Aorta (tissue), 5 donors: ENCODE measurements around the gene PIP5K1C. TPM values are rescaled to one million over a fixed set of nuclear protein-coding genes. Genes with fewer than 3 reads are reported as not detected.
A peak's percentile ranks its signal among the peaks of the same experiment; 100 is the strongest.
"Not testable (repeated sequence)": the region's sequence is repeated elsewhere in the genome, so short reads cannot be mapped to it uniquely, and the experiment has no call there.

Experiments used
- ATAC-seq: fragments of 200-7000 bp; cut with Tn5 transposase; one replicate; pipeline ENCODE4 v1.9.1; 2022; ENCODE audit warnings: moderate library complexity; ENCODE audit not compliant: low FRiP score
- DNase-seq, 2 donors: peaks; one replicate each; pipeline ENCODE4 v3.0.0-alpha.2; 2020
- H3K27ac ChIP-seq, 2 donors: one replicate each; pipeline ENCODE4 v1.5.1; 2013; ENCODE audit warnings: low read length in 2 of 2, mild to moderate bottlenecking in 2 of 2, moderate library complexity in 2 of 2, control low read depth in 1 of 2, inconsistent platforms in 1 of 2, low read depth in 1 of 2
- H3K27me3 ChIP-seq, 2 donors: one replicate each; pipeline ENCODE4 v1.6.1; 2013; ENCODE audit warnings: control low read depth in 1 of 2, low read length in 1 of 2, mild to moderate bottlenecking in 1 of 2, moderate library complexity in 1 of 2; ENCODE audit not compliant: insufficient read depth in 2 of 2, control insufficient read depth in 1 of 2
- H3K36me3 ChIP-seq, 2 donors: one replicate each; pipeline ENCODE4 v1.6.1; 2013; ENCODE audit warnings: control low read depth in 1 of 2, low read length in 1 of 2, mild to moderate bottlenecking in 1 of 2; ENCODE audit not compliant: insufficient read depth in 2 of 2, control insufficient read depth in 1 of 2
- H3K4me1 ChIP-seq, 2 donors: one replicate each; pipeline ENCODE4 v1.6.1; 2013; ENCODE audit warnings: low read length in 2 of 2, control low read depth in 1 of 2, mild to moderate bottlenecking in 1 of 2, moderate library complexity in 1 of 2; ENCODE audit not compliant: insufficient read depth in 2 of 2, control insufficient read depth in 1 of 2
- H3K4me3 ChIP-seq, 2 donors: one replicate each; pipeline ENCODE4 v1.5.1; 2013; ENCODE audit warnings: low read length in 2 of 2, control low read depth in 1 of 2, mild to moderate bottlenecking in 1 of 2
- H3K9me3 ChIP-seq: one replicate; pipeline ENCODE4 v1.6.1; 2013; ENCODE audit warnings: mild to moderate bottlenecking, low read length; ENCODE audit not compliant: control insufficient read depth
- WGBS, 2 donors: extraction: QIAGEN DNeasy Blood & Tissue Kit; methylation state at CpG; one replicate each; pipeline ENCODE4 v1.1.7; 2013; 5-methylcytosine and 5-hydroxymethylcytosine counted together
- intact Hi-C, 2 donors: fragments of 100-400 bp; cut with DNase I; formaldehyde crosslinking; loops; one replicate each; pipeline versions ENCODE4 v1.14.2 to v1.15.0; 2022
- polyA plus RNA-seq, 2 donors: library from polyadenylated mRNA; stranded (reverse); fragments of 200-250 nt; gene quantifications; one replicate each; pipeline ENCODE4 v1.2.3, GENCODE V29; 2013
- total RNA-seq, 2 donors: library from RNA; stranded (reverse); fragmentation: NEBNext Ultra II Directional; extraction: Animal tissue kit (Norgen Biotek cat#: 25700); gene quantifications; one replicate each; pipeline ENCODE4 v1.2.1, GENCODE V29; 2021
- donor health status: healthy with polysubstance abuse.
- donor health status: Bipolar disorder and iron deficiency.
- donor health status: DM: no; HTN: no; CAD: no.
- donor health status: DM: no; HTN: no; CAD: no.
- donor health status: DM: yes; HTN: yes; CAD: no.

PIP5K1C gene
- total and polyA plus RNA-seq, 4 donors = 25.2 to 83.3 (median 52.8) TPM

- H3K9me3 ChIP-seq = no peaks in the 10 kb centered on the region
- 4 to 6% methylated on average over 50 to 84 of the region's 84 CpGs for WGBS, 2 donors
- ATAC-seq (no peak), DNase-seq (peak in 1 of 2 donors; percentile 55)
- peaks cover 0 to 1% of the 10 kb centered on the region in 2 donors for H3K4me1 ChIP-seq
- intact Hi-C loops = loop anchor here (2.0 kb wide), 1 partner anchor 33 kb away; no protein-coding TSS in a partner anchor
- H3K27me3 ChIP-seq = no peaks in the 10 kb centered on the region
- no peaks in the 10 kb centered on the region for H3K36me3 ChIP-seq
- no peak within 1 kb of the TSS for H3K27ac ChIP-seq
- H3K4me3 ChIP-seq = peak within 1 kb of the TSS; percentile 6 to 27
These were observed 114.8 kb downstream of the PIP5K1C start, which contains the start of gene GIPC3 for GRCh38 chr19:3585301-3586126. Gene GIPC3, plus strand, starts transcription at chr19:3585478. Its CDS starts 120 bp downstream, at chr19:3585598.

DNA sequence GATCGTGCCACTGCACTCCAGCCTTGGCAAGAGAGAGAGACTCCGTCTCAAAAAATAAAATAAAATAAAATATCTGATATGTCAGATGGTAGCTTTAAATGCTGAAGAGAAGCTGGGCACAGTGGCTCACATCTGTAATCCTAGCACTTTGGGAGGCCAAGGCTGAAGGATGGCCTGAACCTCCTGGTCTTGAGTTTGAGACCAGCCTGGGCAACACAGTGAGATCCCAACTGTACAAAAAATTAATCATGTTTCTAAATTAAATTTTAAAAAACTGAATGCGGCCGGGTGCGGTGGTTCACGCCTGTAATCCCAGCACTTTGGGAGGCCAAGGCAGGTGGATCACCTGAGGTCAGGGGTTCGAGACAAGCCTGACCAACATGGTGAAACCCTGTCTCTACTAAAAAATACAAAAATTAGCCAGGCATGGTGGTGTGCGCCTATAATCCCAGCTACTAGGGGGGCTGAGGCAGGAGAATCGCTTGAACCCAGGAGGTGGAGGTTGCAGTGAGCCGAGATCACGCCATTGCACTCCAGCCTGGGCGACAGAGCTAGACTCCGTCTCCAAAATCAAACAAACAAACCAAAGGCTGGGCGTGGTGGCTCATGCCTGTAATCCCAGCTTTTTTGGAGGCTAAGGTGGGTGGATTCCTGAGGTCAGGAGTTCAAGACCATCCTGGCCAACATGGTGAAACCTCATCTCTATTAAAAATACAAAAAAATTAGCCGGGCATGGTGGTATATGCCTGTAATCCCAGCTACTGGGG is 116.0 kb downstream of the PIP5K1C start:
- DNase-seq, H3K4me1 ChIP-seq, H3K4me3 ChIP-seq, H3K27me3 ChIP-seq, intact Hi-C loops, H3K36me3 ChIP-seq, H3K27ac ChIP-seq, H3K9me3 ChIP-seq, ATAC-seq: not testable (repeated sequence)
- 84 to 86% methylated on average over 15 of the region's 15 CpGs for WGBS, 2 donors

- intact Hi-C loops, ATAC-seq, H3K9me3 ChIP-seq, H3K4me1 ChIP-seq, H3K27ac ChIP-seq, H3K4me3 ChIP-seq, DNase-seq, H3K27me3 ChIP-seq, H3K36me3 ChIP-seq: not testable (repeated sequence)
- WGBS, 2 donors = 95% methylated on average over 4 of the region's 4 CpGs
These were observed 118.5 kb downstream of the PIP5K1C start for GRCh38 chr19:3581792-3582191.

Other genes with a start within 250 kb of the PIP5K1C start
- gene SMIM24, start 219.9 kb downstream of the PIP5K1C start, total RNA-seq = not detected
- gene SMIM24, start 219.9 kb downstream of the PIP5K1C start, polyA plus RNA-seq = 10 to 100 TPM in 1 of 2 donors, under 1 TPM in 1; 0.67 to 62.6 TPM
- not detected for gene SMIM44, start 217.0 kb downstream of the PIP5K1C start, total RNA-seq
- not detected for gene SMIM44, start 217.0 kb downstream of the PIP5K1C start, polyA plus RNA-seq
- gene DOHH, start 199.8 kb downstream of the PIP5K1C start, total RNA-seq = 1 to 10 TPM; 6.1 to 7.9 TPM
- 10 to 100 TPM in 1 of 2 donors, 1 to 10 TPM in 1; 6.9 to 11.5 TPM for gene DOHH, start 199.8 kb downstream of the PIP5K1C start, polyA plus RNA-seq
- gene FZR1, start 194.2 kb downstream of the PIP5K1C start, total RNA-seq = 10 to 100 TPM; 33.7 to 42.0 TPM
- 10 to 100 TPM in 1 of 2 donors, 1 to 10 TPM in 1; 8.0 to 25.2 TPM for gene FZR1, start 194.2 kb downstream of the PIP5K1C start, polyA plus RNA-seq
- 1 to 10 TPM; 1.8 to 2.4 TPM for gene TEKTIP1, start 161.3 kb downstream of the PIP5K1C start, total RNA-seq
- under 1 TPM in 1 of 2 donors, not detected in 1; 0.46 TPM for gene TEKTIP1, start 161.3 kb downstream of the PIP5K1C start, polyA plus RNA-seq
- 10 to 100 TPM; 40.7 to 47.7 TPM for gene MFSD12, start 142.9 kb downstream of the PIP5K1C start, total RNA-seq
- 10 to 100 TPM in 1 of 2 donors, 1 to 10 TPM in 1; 9.5 to 33.9 TPM for gene MFSD12, start 142.9 kb downstream of the PIP5K1C start, polyA plus RNA-seq
- 10 to 100 TPM; 66.3 to 67.8 TPM for gene HMG20B, start 127.5 kb downstream of the PIP5K1C start, total RNA-seq
- 100 to 1,000 TPM in 1 of 2 donors, 10 to 100 TPM in 1; 67.7 to 175 TPM for gene HMG20B, start 127.5 kb downstream of the PIP5K1C start, polyA plus RNA-seq
- 1 to 10 TPM; 2.6 to 5.0 TPM for gene GIPC3, start 115.0 kb downstream of the PIP5K1C start, total RNA-seq
- gene GIPC3, start 115.0 kb downstream of the PIP5K1C start, polyA plus RNA-seq = 1 to 10 TPM in 1 of 2 donors, under 1 TPM in 1; 0.50 to 1.3 TPM
- gene TBXA2R, start 93.6 kb downstream of the PIP5K1C start, total RNA-seq = 10 to 100 TPM; 36.0 to 40.5 TPM
- gene TBXA2R, start 93.6 kb downstream of the PIP5K1C start, polyA plus RNA-seq = 10 to 100 TPM in 1 of 2 donors, 1 to 10 TPM in 1; 9.6 to 30.9 TPM
- gene CACTIN, start 73.7 kb downstream of the PIP5K1C start, total RNA-seq = 10 to 100 TPM; 16.4 to 19.3 TPM
- gene CACTIN, start 73.7 kb downstream of the PIP5K1C start, polyA plus RNA-seq = 10 to 100 TPM in 1 of 2 donors, 1 to 10 TPM in 1; 4.5 to 18.2 TPM
- gene TJP3, start 7.9 kb upstream of the PIP5K1C start, total RNA-seq = under 1 TPM; 0.26 to 0.60 TPM
- gene TJP3, start 7.9 kb upstream of the PIP5K1C start, polyA plus RNA-seq = 10 to 100 TPM in 1 of 2 donors, under 1 TPM in 1; 0.84 to 29.2 TPM
- 10 to 100 TPM; 15.7 to 24.3 TPM for gene APBA3, start 61.2 kb upstream of the PIP5K1C start, total RNA-seq
- 10 to 100 TPM in 1 of 2 donors, 1 to 10 TPM in 1; 7.1 to 25.6 TPM for gene APBA3, start 61.2 kb upstream of the PIP5K1C start, polyA plus RNA-seq
- 10 to 100 TPM; 39.6 to 40.7 TPM for gene MRPL54, start 62.2 kb upstream of the PIP5K1C start, total RNA-seq
- gene MRPL54, start 62.2 kb upstream of the PIP5K1C start, polyA plus RNA-seq = 100 to 1,000 TPM in 1 of 2 donors, 10 to 100 TPM in 1; 88.7 to 125 TPM
- gene RAX2, start 71.8 kb upstream of the PIP5K1C start, total RNA-seq = not detected
- not detected for gene RAX2, start 71.8 kb upstream of the PIP5K1C start, polyA plus RNA-seq
- 1 to 10 TPM; 1.9 to 2.0 TPM for gene MATK, start 85.9 kb upstream of the PIP5K1C start, total RNA-seq
- gene MATK, start 85.9 kb upstream of the PIP5K1C start, polyA plus RNA-seq = 1 to 10 TPM; 1.7 to 5.5 TPM
- not detected for gene ZFR2, start 168.6 kb upstream of the PIP5K1C start, total RNA-seq
- not detected for gene ZFR2, start 168.6 kb upstream of the PIP5K1C start, polyA plus RNA-seq
- not detected for gene ATCAY, start 180.2 kb upstream of the PIP5K1C start, total RNA-seq
- gene ATCAY, start 180.2 kb upstream of the PIP5K1C start, polyA plus RNA-seq = not detected
- 1 to 10 TPM in 1 of 2 donors, not detected in 1; 2.4 TPM for gene NMRK2, start 232.6 kb upstream of the PIP5K1C start, total RNA-seq
- 1 to 10 TPM in 1 of 2 donors, under 1 TPM in 1; 0.18 to 5.5 TPM for gene NMRK2, start 232.6 kb upstream of the PIP5K1C start, polyA plus RNA-seq